Effector CD4-positive, alpha-beta T cell (primary cell): Measurements from ENCODE around the gene TBXT. TPM values are rescaled to one million over a fixed set of nuclear protein-coding genes. Genes with fewer than 3 reads are reported as not detected.
"Not testable (repeated sequence)": the region's sequence is repeated elsewhere in the genome, so short reads cannot be mapped to it uniquely, and the experiment has no call there.

Experiments used
- DNase-seq: peaks from one replicate; pipeline ENCODE4 v3.0.0-alpha.2; 2020
- total RNA-seq: gene quantifications from one replicate; lab custom pipeline; 2026; lab: John Stamatoyannopoulos, UW

The TBXT gene, protein sequence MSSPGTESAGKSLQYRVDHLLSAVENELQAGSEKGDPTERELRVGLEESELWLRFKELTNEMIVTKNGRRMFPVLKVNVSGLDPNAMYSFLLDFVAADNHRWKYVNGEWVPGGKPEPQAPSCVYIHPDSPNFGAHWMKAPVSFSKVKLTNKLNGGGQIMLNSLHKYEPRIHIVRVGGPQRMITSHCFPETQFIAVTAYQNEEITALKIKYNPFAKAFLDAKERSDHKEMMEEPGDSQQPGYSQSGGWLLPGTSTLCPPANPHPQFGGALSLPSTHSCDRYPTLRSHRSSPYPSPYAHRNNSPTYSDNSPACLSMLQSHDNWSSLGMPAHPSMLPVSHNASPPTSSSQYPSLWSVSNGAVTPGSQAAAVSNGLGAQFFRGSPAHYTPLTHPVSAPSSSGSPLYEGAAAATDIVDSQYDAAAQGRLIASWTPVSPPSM
- total RNA-seq = not detected

- no peak for DNase-seq
Observed at GRCh38 chr6:166167801-166168615, at the start of gene TBXT. Gene TBXT (minus strand): TSS chr6:166167851. CDS start chr6:166167591, 260 bp downstream.

GRCh38 chr6:166207284-166207561, 39.6 kb upstream of the TBXT start:
- no peak for DNase-seq

- DNase-seq = no peak
Observed at GRCh38 chr6:166206510-166207283, 39.0 kb upstream of the TBXT start.

DNA sequence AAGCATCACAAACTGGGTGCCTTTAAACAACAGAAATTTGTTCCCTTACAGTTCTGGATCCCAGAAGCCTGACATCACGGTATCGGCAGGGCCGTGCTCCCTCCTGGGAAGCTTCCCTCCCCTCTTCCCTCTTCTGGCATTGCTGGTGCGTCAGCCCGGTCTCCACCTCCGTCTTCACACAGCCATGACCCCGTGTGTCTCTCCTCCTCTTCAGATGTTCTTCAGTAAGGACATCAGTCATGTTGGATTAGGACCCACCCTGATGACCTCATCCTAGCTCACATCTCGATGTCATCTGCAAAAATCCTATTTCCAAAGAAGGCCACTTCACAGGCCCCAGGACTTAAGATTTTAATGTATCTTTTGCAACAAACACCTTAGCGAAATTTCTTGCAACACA, 38.4 kb upstream of the TBXT start:
- DNase-seq = no peak

GRCh38 chr6:166204852-166205650, 37.4 kb upstream of the TBXT start:
- no peak for DNase-seq

GRCh38 chr6:166203641-166204222, 36.1 kb upstream of the TBXT start:
- DNase-seq = no peak

GRCh38 chr6:166203003-166203640, 35.5 kb upstream of the TBXT start:
- no peak for DNase-seq

DNA sequence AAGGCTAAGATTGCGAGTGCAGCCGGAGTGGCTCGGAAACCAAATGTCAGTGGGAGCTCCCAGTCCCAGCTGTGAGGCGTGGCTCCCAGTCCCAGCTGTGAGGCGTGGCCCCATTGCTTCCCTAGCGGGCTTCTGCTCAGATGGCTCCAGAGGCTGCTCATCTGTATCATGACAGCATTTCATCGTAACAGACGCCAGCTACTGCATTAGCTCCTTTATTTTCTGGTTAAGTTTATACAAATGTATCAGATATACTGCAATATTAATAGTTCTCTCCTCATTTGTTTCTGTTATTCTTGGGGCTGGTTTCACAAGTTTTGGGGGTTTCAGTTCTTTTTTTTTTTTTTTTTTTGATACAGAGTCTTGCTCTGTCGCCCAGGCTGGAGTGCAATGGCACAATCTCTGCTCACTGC, 34.7 kb upstream of the TBXT start:
- no peak for DNase-seq

GRCh38 chr6:166201878-166202277, 34.2 kb upstream of the TBXT start:
- DNase-seq = no peak

GRCh38 chr6:166197361-166197760, 29.7 kb upstream of the TBXT start:
- DNase-seq = no peak

GRCh38 chr6:166195860-166196238, 28.2 kb upstream of the TBXT start:
- DNase-seq = no peak

DNA sequence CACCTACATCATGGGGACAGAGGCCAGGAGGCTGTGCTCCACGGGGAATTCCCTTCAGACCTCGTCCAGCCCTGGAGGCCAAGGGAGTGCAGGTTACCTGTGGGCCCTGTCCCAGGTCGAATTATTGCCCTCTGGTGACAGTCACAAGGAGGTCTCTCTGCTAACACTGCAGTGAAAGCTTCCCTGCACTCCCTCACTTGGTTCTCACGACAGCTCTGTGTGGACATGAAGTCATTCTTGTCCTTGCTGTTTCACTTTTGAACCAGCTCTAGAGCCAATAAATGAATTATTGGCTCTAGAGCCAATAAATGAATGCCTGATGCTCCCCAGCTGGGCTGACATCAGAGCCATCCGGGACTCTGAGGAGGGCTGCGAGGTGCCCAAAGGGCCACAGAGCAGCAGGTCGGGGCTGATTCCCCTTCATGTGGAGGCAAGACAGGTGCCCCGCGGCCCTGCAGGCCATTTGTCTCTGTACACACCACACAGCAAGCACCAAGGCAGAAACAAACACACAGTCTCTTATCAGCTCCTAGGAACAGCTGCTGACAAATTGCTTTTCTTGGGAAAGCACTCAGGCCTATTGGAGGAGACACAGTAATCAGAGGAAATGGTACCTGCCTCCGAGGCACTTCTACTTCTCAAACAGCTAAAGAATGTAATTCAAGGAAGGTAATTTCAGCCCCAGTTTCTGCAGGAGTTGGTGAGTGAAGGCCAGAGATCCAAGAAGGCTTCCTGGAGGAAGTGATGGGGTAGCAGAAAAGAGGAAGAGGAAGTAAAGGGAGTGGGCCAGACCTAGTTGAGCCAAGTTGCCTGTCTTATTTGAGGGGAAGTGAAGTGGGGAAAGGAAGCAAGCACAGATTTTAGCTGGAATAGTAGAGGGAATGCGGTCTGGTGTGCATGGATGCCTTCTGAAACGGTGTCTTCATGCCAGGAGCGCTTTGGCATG, 27.5 kb upstream of the TBXT start:
- DNase-seq = no peak

- DNase-seq = no peak
Observed at GRCh38 chr6:166192557-166192956, 24.9 kb upstream of the TBXT start.

GRCh38 chr6:166192136-166192535, 24.5 kb upstream of the TBXT start:
- DNase-seq = no peak

DNA sequence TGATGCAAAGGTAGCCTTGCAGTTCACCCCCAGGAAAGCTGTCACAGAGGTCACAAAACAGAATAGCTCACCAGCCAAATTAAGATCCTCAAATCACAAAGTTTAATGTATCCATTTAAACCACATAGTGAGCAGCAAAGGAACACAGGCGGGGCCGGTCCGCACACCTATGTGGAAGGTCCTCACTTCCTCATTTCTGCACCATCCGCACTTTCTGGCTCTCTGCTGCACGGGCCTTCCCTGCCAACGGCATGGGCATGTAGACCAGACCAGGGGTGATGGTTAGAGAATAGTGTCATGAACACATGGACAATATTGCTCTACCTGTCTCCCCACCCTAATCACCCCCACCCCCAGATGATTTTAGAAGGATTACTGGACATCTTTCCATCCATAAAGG, 12.1 kb upstream of the TBXT start:
- no peak for DNase-seq

DNA sequence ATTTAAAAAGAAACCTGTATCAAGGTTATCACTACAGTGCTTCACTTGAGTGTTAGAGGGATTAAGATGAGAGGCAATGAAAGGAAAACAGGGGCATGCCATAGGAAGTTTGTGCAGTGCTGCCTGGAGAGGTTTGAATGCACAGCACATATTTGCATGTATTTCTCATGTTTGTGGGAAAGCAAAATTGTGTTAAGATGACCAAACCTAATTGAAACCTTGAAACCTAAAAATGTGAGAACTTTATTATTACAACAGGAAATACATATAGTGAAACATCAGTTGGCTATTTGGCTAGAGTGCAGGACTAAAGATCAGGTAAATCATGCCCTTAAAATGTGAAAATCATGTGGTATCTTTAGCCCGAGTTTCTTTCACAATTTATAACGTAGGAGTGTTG, 8.5 kb upstream of the TBXT start:
- DNase-seq = no peak

DNA sequence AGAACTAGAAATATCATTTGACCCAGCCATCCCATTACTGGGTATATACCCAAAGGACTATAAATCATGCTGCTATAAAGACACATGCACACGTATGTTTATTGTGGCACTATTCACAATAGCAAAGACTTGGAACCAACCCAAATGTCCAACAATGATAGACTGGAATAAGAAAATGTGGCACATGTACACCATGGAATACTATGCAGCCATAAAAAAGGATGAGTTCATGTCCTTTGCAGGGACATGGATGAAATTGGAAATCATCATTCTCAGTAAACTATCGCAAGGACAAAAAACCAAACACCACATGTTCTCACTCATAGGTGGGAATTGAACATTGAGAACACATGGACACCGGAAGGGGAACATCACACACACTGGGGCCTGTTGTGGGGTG, 7.4 kb upstream of the TBXT start:
- not testable (repeated sequence) for DNase-seq

DNA sequence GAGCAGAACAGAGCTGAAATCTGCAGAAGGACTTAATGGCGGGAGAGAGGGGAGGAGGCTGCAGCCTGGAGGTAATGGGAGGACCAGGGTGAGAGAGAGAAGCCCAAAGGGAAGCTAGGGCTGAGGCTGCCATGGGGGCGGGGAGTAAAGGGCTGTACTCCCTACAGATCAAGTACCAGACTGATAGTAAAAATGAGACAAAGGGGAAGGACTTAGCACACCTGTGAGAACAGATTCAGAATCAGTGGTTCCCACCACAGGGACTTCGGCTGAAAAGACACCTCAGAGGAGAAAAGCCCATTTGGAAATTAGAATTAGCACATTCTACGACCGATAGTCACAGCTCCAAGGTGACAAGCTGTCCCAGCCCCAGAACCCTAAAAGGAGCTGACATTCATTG, 6.4 kb upstream of the TBXT start:
- no peak for DNase-seq

DNA sequence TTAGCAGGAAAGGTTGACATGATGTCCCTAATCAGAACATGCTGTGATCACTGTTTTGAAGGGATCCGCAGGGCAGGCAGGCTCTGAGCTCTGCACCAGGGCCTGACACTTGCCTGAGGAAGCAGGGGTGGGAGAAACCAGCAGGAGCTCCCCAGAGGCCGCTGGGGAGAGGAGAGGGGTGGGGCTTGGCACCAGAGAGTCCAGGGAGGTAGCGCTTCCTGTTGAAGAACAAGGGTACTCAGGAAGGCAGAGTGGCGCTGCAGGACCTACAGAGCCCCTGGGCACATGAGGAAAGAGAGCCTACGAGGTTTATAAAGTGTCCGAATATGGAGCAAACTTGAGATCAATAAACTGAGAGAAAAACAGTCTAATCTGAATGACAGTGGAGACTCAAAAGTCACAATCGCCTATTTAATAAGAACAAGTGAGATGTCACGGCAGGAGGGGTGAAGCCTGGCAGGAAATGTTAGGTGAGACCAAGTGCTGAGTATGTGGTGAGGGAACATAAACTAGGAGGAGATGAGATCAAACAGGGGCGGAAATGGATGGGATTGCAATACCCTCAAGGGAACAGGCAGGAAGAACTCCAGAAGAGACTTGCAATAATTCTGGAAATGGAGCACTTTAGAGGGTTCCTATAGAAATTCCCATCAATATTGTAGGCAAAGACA, 5.8 kb upstream of the TBXT start:
- DNase-seq = no peak

DNA sequence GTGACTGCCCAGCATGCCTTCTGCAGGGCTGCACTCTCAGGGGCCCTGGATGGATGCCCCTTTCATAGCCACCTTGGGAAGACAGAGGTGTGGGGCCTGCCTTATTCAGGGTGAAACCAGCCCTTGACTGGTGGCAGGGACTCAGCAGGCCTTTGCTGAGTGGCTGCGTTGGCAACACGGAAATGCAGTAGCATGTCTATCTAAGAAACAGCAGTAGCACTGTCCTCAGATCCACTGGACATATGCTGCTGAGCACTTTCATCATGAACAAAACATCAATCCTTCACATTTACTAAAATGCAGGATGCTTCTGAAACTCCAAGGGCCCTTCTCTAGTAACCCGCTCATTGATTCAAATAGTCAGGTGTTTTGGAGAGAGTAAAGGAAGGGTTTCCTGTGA, 4.9 kb upstream of the TBXT start:
- DNase-seq = no peak
